Esophagus squamous epithelium (tissue), 4 donors: ENCODE data around the gene TNFRSF18.

Experiments used
- POLR2A ChIP-seq, 4 donors: fragments of 450-650 bp; IDR thresholded peaks; one replicate each; pipeline ENCODE4 v1.6.1; 2017; ENCODE audit warnings: antibody characterized with exemption in 4 of 4, mild to moderate bottlenecking in 4 of 4, moderate library complexity in 3 of 4
- TF ChIP-seq, protein P1 (sequence below), 6 experiments: fragments of 450-650 bp in 4 of 6; fragments of 200-600 bp in 2 of 6; sonication (generic) in 2 of 6; IDR thresholded peaks; one replicate each; pipeline ENCODE4 v1.5.1; 2016 to 2019; ENCODE audit warnings: antibody characterized with exemption in 6 of 6, mild to moderate bottlenecking in 4 of 6, moderate library complexity in 4 of 6

GRCh38 chr1:1221887-1222574 is 15.6 kb upstream of the TNFRSF18 start:
- TF ChIP-seq POLR2A (IDR thresholded peaks at IDR 0.05), result no peak
- TF ChIP-seq, protein P1, sequence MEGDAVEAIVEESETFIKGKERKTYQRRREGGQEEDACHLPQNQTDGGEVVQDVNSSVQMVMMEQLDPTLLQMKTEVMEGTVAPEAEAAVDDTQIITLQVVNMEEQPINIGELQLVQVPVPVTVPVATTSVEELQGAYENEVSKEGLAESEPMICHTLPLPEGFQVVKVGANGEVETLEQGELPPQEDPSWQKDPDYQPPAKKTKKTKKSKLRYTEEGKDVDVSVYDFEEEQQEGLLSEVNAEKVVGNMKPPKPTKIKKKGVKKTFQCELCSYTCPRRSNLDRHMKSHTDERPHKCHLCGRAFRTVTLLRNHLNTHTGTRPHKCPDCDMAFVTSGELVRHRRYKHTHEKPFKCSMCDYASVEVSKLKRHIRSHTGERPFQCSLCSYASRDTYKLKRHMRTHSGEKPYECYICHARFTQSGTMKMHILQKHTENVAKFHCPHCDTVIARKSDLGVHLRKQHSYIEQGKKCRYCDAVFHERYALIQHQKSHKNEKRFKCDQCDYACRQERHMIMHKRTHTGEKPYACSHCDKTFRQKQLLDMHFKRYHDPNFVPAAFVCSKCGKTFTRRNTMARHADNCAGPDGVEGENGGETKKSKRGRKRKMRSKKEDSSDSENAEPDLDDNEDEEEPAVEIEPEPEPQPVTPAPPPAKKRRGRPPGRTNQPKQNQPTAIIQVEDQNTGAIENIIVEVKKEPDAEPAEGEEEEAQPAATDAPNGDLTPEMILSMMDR (IDR thresholded peaks at IDR 0.05), result no peak
